ENCODE measurements around the gene PCBP4. TPM values are rescaled to one million over a fixed set of nuclear protein-coding genes. Genes with fewer than 3 reads are reported as not detected.

PCBP4 gene
- total RNA-seq, 1 donor, result 33.3 TPM

GRCh38 chr3:52007291-52007690, 40.0 kb upstream of the PCBP4 start:
- no peak overlapping the region for H3K4me3 ChIP-seq (ENCODE audit: low read depth, low read length)
- TF ChIP-seq CTCF (IDR thresholded peaks at IDR 0.05; ENCODE audit: insufficient read depth, low read length), result no peak
- no peak for DNase-seq (ENCODE audit: low read depth)

GRCh38 chr3:52006820-52007133, 39.5 kb upstream of the PCBP4 start:
- DNase-seq (ENCODE audit: low read depth), result no peak
- no peak for TF ChIP-seq CTCF (IDR thresholded peaks at IDR 0.05; ENCODE audit: insufficient read depth, low read length)
- H3K4me3 ChIP-seq (ENCODE audit: low read depth, low read length), result no peak overlapping the region

GRCh38 chr3:52006017-52006819, 39.0 kb upstream of the PCBP4 start:
- no peak overlapping the region for H3K4me3 ChIP-seq (ENCODE audit: low read depth, low read length)
- no peak for DNase-seq (ENCODE audit: low read depth)
- TF ChIP-seq CTCF (IDR thresholded peaks at IDR 0.05; ENCODE audit: insufficient read depth, low read length), result no peak

GRCh38 chr3:52005571-52005986, 38.3 kb upstream of the PCBP4 start:
- TF ChIP-seq CTCF (IDR thresholded peaks at IDR 0.05; ENCODE audit: insufficient read depth, low read length), result no peak
- DNase-seq (ENCODE audit: low read depth), result peak; percentile 51
- H3K4me3 ChIP-seq (ENCODE audit: low read depth, low read length), result no peak overlapping the region

- no peak overlapping the region for H3K4me3 ChIP-seq (ENCODE audit: low read depth, low read length)
- DNase-seq (ENCODE audit: low read depth), result no peak
- no peak for TF ChIP-seq CTCF (IDR thresholded peaks at IDR 0.05; ENCODE audit: insufficient read depth, low read length)
These were observed 37.7 kb upstream of the PCBP4 start for GRCh38 chr3:52004906-52005395.

GRCh38 chr3:52004163-52004787, 37.0 kb upstream of the PCBP4 start:
- peak; percentile 65 for TF ChIP-seq CTCF (IDR thresholded peaks at IDR 0.05; ENCODE audit: insufficient read depth, low read length)
- H3K4me3 ChIP-seq (ENCODE audit: low read depth, low read length), result no peak overlapping the region
- DNase-seq (ENCODE audit: low read depth), result peak; percentile 57
